Activated CD4-positive, alpha-beta T cell treated with anti-CD3 and anti-CD28 coated beads, Interleukin-2, amount 50 U/mL, for 4 hours (primary cell): Measurements from ENCODE around the gene CAB39.

Experiments
- DNase-seq, 2 experiments: peaks; one replicate each; pipeline ENCODE4 v3.0.0-alpha.2; 2020

Gene CAB39

GRCh38 chr2:230787101-230787500 is 74.5 kb downstream of the CAB39 start:
- no peak for DNase-seq

GRCh38 chr2:230788554-230789175 is 76.0 kb downstream of the CAB39 start:
- DNase-seq = no peak

DNA sequence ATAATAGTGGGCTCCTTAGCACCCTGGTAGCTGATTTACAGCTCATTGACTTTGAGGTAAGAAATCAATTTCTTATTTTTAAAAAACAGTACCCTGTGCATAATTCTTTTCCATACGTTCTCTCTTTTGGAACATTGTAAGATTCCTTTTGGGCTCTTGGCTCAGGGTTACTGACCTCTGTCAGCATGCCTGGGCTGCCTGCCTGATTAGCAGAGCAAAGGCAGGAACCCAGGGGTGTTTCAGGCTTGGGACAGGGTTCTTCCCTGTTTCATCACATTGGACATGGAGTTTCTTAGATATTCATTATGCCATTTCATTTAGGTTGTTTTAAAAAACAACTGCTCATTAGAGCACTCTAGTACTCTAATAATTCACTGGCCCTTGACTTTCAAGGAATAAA is 78.3 kb downstream of the CAB39 start:
- DNase-seq = no peak

- DNase-seq = peak; percentile 57
Measured at GRCh38 chr2:230793572-230794359, 81.1 kb downstream of the CAB39 start.

DNA sequence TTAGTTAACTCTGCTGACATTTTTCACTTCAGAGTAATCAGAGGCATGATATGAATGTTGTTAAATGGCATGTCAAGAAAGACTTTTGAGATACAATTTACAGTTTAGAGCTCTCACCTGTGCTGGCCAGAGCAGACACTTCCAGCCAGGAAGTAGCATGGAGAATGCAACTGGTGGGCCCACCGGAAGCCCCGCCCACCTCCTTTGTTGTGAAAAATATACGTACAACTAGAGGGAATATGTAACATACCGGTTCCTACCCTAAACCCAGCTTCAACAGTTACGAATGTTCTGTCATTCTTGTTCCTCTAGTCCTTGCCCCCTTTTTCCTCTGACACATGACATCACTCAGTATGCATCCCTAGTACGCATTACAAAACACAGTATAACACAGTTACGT is 81.9 kb downstream of the CAB39 start:
- DNase-seq = no peak

GRCh38 chr2:230795856-230796255 is 83.2 kb downstream of the CAB39 start:
- DNase-seq = no peak

GRCh38 chr2:230796280-230796862 is 83.7 kb downstream of the CAB39 start:
- no peak for DNase-seq

GRCh38 chr2:230797515-230798495 is 85.2 kb downstream of the CAB39 start:
- no peak for DNase-seq

- DNase-seq = peak; percentile 23 to 24
Measured at GRCh38 chr2:230798769-230799399, 86.2 kb downstream of the CAB39 start.

GRCh38 chr2:230805353-230806017 is 92.8 kb downstream of the CAB39 start:
- no peak for DNase-seq

DNA sequence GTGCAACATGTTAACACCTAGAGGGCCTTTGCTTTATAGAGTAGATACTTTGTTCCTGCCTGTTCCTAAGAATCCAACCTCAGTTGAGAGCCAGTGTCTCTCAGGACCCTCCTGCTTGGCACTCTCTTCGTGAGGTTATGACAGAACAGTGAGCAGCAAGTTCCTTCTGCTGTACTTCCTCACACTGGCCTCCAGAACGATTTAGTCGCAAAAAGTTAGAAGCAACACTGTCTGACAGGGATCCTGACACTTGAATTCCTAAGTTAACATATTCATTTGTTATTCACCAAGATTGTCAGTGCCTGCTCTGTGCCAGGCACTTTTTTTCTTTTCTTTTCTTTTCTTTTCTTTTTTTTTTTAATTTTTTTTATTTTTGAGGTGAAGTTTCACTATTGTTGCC is 95.1 kb downstream of the CAB39 start:
- no peak for DNase-seq

DNA sequence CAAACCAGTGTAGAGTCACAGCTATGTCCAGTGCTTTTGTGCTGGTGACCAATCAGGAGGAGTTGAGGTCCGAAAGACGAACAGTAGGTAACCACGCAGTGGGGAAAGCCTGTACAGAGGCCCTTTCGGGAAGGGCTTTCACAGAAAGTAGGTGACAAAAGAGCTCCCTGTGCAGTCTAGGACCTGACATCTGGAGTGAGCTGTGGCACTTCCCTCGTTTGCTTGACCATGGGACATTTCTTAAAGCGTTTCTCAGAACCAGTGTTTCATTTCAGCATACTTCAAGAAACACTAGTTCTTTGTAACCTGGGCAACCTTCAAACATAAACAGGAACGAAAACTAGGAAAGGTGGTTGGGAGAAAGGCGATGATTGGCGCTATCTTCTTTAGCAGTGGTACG is 96.4 kb downstream of the CAB39 start:
- DNase-seq = no peak

GRCh38 chr2:230809677-230810251 is 97.1 kb downstream of the CAB39 start:
- DNase-seq = no peak

GRCh38 chr2:230811508-230811907 is 98.9 kb downstream of the CAB39 start:
- DNase-seq = no peak

DNA sequence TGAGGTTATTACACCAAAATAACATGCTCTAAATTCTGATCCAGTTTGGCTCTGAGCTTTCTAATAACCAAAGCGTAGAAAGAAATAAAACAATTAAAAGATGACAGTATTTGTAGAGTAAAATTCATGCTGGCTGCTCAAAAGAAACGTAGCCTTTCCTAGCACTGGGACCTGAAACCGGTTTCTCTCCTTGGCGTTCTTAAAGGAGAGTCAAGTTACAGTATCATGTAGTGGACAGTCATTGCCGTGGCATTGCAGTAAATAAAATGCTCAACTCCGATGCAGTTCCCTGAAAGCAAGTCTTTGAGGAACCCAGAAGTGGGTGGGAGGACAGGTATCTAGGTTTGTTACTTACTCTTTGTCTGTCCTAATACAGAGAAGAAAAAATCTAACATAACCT is 99.4 kb downstream of the CAB39 start:
- no peak for DNase-seq

- no peak for DNase-seq
Measured at GRCh38 chr2:230814616-230815015, 102.0 kb downstream of the CAB39 start.

GRCh38 chr2:230815088-230815487 is 102.4 kb downstream of the CAB39 start:
- DNase-seq = no peak

DNA sequence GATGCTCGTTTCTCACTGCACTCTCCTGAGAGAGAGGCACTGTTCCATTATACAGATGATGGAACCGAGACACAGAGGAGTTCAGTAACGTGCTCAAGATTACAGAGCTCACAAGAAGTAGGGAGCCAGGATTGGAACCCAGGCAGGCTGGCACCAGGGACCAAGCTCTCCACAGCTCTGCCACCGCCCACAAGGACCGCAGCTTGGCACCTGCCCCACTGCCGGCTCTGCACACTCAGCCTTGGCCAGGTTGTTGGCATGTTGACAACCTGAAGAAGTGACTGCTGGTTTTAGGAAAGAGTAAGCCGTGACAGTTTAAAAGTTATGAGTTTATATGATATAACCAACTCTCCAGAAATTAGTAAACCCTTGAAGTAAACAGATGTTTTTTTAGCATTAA is 104.1 kb downstream of the CAB39 start:
- no peak for DNase-seq

DNA sequence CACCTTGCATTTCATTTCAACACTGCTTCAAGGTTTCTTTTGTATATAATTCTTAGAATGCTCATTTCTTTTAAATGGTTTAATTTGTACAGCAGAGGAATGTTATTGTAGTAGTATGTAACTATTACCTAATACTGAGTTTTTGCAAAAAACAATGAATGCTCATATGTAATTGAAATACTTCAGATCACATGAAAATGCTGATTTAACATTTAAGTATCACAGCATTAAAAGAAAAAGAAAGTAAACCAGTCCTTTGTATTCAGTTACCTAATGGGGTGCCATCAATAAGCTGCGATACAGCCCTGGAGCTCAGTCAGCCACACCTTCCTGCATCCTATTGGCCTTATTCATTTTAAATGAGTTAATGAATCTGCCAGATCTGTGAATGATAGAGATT is 106.8 kb downstream of the CAB39 start:
- no peak for DNase-seq

DNA sequence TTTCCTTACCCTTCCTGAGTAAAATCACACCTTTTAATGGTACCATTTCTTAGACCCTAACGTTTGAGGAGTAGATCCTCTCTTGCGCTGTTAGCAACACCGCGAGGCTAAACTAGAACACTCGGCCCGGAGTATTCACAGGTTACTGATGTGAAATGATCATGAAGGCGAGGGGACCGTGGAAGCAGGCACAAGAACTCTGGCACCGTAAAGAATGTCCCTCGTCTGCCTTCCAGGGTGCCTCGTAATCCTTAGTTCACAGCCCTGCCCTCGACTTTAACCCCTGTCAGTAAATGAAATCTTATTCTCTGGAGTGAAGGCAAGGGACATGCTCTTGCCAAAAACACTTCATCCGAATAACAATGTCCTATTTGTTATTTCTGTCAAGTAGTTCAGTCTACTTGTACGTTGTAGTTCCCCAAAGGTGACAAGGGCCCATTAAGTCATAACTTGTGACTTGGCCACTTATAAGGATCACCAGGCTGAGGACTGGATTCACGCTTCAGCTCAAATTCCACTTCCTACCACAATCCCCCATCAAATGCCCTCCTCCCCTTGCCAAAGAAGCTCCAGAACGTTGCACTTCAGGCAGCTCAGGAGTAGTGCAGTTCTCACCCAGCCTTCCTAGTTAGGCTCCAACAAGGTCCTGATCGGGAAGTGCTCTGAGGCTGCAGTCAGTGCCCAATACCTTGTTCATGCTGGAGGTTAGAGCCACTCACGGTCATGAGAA is 108.8 kb downstream of the CAB39 start:
- no peak for DNase-seq

DNA sequence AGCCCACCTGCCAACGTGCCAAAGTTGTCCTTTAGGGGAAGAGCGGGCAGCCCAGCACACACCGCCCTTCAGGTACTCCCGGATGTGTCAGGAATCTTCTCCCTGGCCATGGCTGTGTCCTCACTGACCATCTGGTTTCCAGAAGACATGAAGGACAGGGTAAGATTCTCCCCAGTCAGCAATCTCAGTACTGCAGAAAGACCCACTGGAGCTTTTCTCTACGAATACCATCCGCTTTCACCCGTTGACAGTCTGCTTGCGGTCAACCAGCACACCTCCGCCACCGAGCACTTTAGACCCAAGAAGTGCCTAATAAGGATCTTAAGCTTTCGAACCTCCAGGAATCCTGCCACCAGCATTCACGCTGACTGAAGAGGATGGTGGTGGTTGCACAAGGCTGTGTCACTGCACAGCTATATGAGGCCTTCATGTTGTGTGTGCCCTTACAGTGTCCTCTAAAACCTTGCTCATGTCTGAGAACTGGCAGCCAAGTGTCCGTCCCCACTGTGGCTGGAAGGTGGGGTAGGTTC is 109.4 kb downstream of the CAB39 start:
- no peak for DNase-seq
